Left ventricle myocardium inferior (tissue), 1 donor: ENCODE results near the gene TCF4. TPM values are rescaled to one million over a fixed set of nuclear protein-coding genes. Genes with fewer than 3 reads are reported as not detected.

Source experiments
- DNase-seq: peaks from one replicate; pipeline ENCODE4 v3.0.0-alpha.2; 2020
- H3K27ac ChIP-seq: fragments of 200-600 bp; replicated peaks from 2 replicates; pipeline ENCODE4 v1.8.0; 2021
- H3K27me3 ChIP-seq: fragments of 200-600 bp; 2 replicates; pipeline ENCODE4 v1.8.0; 2021; ENCODE audit warnings: low read depth
- H3K36me3 ChIP-seq: fragments of 200-600 bp; 2 replicates; pipeline ENCODE4 v1.8.0; 2021
- H3K4me1 ChIP-seq: fragments of 200-600 bp; 2 replicates; pipeline ENCODE4 v1.8.0; 2021
- H3K4me3 ChIP-seq: fragments of 200-600 bp; 2 replicates; pipeline ENCODE4 v1.8.0; 2021; ENCODE audit warnings: mild to moderate bottlenecking, moderate library complexity
- H3K9me3 ChIP-seq: fragments of 200-600 bp; replicated peaks from 2 replicates; pipeline ENCODE4 v1.8.0; 2021
- intact Hi-C: fragments of 100-400 bp; cut with micrococcal nuclease; formaldehyde crosslinking; loops from one replicate; pipeline ENCODE4 v1.11.0; 2022
- total RNA-seq: library from RNA; stranded (reverse); fragmentation: NEBNext Ultra II Directional; extraction: Animal tissue kit (Norgen Biotek cat#: 25700); gene quantifications from one replicate; pipeline ENCODE4 v1.2.1, GENCODE V29; 2021
- TF ChIP-seq, protein P1 (sequence below): fragments of 200-600 bp; IDR thresholded peaks from 2 replicates; pipeline ENCODE4 v1.8.0; 2021; ENCODE audit warnings: antibody characterized with exemption, mild to moderate bottlenecking, borderline replicate concordance
- donor health status: DM: no; HTN: yes; CAD: no; lungs with severe emphysema.

The TCF4 gene
- total RNA-seq, 1 donor from 2014 or later = 58.9 TPM

DNA sequence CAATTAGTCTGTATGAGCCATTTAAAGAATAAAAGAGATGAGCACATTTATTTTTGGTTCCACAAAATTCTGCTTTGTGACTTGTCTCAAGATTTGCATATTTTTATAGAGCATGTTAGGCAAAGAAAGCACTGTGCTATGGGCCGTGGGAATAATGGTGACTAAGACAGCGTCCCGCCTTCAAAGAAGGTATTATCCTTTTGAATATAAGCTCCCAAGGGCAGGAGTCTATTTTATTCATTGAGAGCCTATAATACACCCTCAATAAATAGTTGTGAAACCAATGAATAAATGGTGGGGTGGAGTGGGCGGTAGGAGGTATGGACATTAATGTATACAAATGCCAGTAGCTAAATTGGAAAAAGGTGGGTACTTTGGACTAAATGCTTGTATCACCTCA lies 20.5 kb upstream of the TCF4 start:
- no peak overlapping the region for H3K27ac ChIP-seq
- TF ChIP-seq, protein P1, sequence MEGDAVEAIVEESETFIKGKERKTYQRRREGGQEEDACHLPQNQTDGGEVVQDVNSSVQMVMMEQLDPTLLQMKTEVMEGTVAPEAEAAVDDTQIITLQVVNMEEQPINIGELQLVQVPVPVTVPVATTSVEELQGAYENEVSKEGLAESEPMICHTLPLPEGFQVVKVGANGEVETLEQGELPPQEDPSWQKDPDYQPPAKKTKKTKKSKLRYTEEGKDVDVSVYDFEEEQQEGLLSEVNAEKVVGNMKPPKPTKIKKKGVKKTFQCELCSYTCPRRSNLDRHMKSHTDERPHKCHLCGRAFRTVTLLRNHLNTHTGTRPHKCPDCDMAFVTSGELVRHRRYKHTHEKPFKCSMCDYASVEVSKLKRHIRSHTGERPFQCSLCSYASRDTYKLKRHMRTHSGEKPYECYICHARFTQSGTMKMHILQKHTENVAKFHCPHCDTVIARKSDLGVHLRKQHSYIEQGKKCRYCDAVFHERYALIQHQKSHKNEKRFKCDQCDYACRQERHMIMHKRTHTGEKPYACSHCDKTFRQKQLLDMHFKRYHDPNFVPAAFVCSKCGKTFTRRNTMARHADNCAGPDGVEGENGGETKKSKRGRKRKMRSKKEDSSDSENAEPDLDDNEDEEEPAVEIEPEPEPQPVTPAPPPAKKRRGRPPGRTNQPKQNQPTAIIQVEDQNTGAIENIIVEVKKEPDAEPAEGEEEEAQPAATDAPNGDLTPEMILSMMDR = no peak

DNA sequence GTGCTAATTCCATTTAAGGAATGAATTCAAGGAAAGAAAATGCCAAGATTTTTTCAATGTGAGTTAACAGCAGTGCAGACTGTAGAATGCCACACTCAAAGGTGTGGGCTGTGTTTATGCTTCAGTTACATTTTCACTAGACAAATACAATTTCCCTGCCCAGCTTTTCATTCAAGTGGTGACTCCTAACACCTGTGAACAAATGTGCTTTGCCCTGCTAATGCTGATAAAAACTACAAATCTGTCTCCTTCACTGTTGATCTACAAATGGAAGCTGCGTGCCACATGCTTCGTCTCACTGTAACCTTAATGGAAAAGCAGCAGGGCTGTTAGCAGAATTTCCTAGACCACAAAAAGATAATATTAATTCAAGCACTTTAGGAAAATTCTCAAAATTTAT lies 19.8 kb upstream of the TCF4 start:
- H3K4me3 ChIP-seq = no peak overlapping the region
- H3K27ac ChIP-seq = no peak overlapping the region
- no peak for DNase-seq
- H3K9me3 ChIP-seq = no peaks in the 10 kb centered on the region
- intact Hi-C loops = no loop called here
- TF ChIP-seq, protein P1 = no peak
- H3K27me3 ChIP-seq = no peaks in the 10 kb centered on the region
- no peaks in the 10 kb centered on the region for H3K4me1 ChIP-seq
- no peaks in the 10 kb centered on the region for H3K36me3 ChIP-seq

More for the DNA sequence above, 20.5 kb upstream of the TCF4 start:
- DNase-seq = no peak
- Histone ChIP-seq H3K36me3 (no peaks in the 10 kb centered on the region), H3K27me3 (no peaks in the 10 kb centered on the region), H3K4me1 (no peaks in the 10 kb centered on the region), H3K4me3 (no peak overlapping the region), H3K9me3 (peaks cover 3% of the 10 kb centered on the region)
- intact Hi-C loops = no loop called here

DNA sequence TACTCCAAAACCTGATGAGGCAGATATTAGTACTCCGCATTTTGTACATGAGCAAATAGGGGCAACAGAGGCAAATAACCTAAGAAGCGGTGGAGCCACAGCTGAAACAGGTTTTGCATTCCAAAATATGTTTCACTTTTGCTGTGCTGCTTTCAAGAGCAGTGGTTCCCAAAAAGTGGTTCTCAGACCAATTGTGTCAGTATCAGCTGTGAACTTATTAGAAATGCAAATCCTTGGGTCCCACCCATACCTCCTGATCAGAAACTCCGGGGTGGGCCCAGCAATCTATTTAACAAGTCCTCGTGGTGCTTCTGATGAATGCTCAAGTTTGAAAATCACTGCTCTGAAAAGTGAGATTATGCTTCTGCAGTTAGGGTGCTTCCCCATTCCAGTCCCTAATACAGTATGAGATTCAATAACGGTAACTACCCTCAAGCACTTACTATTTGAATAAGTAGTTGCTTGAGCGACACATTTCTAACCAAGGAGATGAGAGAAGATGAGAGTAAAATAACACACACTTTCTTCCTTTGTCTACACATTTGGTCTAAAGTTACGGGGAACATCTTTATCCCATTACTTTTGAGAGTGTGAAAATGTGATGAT lies 17.8 kb upstream of the TCF4 start:
- no peak overlapping the region for H3K27ac ChIP-seq

DNA sequence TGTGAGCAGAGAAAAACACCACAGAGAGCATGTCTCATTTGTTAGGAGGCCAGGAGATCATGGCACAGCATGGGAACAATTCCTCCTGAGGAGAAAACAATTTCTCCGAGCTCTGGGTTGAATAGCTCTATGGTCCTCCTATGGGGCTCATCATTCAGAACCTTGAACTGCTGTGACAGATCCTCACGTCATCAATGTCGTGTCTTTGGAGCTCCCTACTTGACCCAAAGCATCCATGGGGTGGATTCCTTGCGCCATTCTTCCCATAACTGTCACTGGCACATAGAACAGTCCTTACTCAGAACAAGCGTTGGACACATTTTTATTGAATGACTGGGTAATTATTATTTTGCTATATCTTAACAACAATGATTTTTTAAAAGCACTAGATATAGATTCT lies 15.8 kb upstream of the TCF4 start:
- TF ChIP-seq, protein P1 = no peak
- Histone ChIP-seq H3K4me1 (no peaks in the 10 kb centered on the region), H3K27me3 (no peaks in the 10 kb centered on the region), H3K36me3 (no peaks in the 10 kb centered on the region), H3K27ac (no peak overlapping the region), H3K9me3 (no peaks in the 10 kb centered on the region), H3K4me3 (no peak overlapping the region)
- intact Hi-C loops = no loop called here
- no peak for DNase-seq

More for the DNA sequence above, 17.8 kb upstream of the TCF4 start:
- intact Hi-C loops = no loop called here
- Histone ChIP-seq H3K27me3 (no peaks in the 10 kb centered on the region), H3K4me1 (no peaks in the 10 kb centered on the region), H3K4me3 (no peak overlapping the region), H3K9me3 (no peaks in the 10 kb centered on the region), H3K36me3 (no peaks in the 10 kb centered on the region)
- TF ChIP-seq, protein P1 = no peak
- DNase-seq = no peak

DNA sequence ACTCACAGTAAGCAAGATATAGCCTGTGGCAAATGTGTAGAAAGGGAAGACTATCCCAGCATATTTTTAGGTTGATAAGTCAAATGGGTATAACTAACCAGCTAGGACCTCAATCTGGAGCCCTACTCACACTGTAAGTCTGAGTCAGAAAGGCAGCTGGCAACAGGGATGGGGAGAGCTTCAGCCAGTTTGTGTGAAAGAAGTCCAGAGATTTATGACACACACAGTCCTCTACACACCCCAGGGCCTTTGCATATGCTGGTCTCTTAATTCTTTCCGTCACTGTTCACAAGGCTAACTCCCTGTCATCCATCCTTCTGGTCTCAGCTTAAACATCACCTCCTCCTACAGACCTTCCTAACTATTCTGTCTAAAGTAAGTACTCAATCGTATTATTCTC lies 5.9 kb upstream of the TCF4 start:
- TF ChIP-seq, protein P1 = no peak
- no peak for DNase-seq
- H3K4me1 ChIP-seq = peaks cover 12% of the 10 kb centered on the region
- H3K27me3 ChIP-seq = no peaks in the 10 kb centered on the region
- H3K27ac ChIP-seq = no peak overlapping the region
- intact Hi-C loops = no loop called here
- no peaks in the 10 kb centered on the region for H3K9me3 ChIP-seq
- no peaks in the 10 kb centered on the region for H3K36me3 ChIP-seq
- no peak overlapping the region for H3K4me3 ChIP-seq
